HG02571 (cell line): ENCODE measurements around the gene ADAMTS2.

ENCODE experiments used
- ATAC-seq: cut with Tn5 transposase; IDR thresholded peaks from one replicate; pipeline ENCODE4 v1.9.1; 2021; ENCODE audit warnings: mild to moderate bottlenecking, moderate library complexity; ENCODE audit not compliant: unreplicated experiment

Gene ADAMTS2

DNA sequence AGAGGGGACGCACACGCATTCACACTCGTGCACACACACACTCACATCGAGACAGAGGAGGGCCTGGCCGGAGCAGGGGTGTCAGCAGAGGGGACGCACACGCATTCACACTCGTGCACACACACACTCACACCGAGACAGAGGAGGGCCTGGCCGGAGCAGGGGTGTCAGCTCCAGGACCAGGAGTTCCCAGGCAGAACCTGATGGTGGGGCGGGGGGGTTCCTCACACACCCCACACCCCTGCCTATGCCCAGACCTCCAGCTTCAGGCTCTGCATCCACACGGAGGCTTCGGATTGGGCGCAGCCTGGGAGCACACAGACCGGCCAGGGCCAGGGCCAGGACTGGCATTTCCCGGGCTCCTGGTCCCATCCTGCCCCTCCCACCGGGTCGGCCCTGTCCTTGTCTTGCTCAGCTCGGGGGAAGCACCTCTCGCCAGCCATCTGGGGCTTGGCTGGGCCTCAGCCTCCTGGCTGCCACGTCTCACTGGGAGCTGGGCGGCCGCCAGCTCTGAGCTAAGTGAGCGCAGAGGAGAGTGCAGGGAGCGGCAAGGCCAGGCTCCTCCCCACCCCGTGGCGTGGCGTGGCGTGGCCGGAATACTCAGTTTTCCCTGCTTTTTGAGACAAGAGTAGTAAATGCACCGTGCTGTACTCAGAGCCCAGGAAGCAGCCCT, 31.3 kb downstream of the ADAMTS2 start:
- no peak for ATAC-seq

DNA sequence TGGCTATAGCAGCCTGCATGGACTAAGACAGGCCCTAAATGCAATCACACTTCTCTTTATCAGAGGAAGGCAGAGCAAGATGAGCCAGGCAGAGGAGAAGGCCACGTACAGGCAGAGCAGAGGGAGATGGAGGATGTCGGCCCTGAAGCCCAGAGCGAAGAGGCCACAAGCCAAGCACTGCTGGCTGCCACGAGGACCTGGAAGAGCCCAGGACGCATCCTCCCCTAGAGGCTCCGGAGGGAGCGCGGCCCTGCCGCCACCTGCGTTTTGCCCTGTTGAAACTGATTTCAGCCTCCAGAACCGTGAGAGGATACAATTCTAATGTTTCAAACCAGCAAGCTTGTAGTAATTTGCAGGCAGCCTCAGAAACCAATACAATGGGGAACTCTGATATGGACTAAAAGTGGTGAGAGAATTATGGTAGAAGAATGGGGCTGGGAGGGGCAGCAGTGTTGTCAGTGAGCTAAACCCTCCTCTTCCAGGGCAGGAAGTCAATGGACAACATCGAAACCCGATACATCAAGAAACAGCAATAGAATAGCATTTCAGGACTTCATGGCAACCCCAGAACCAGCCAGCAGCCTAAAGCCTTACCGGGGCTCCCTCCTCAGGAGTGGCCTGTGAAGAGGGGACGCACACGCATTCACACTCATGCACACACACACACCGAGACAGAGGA, 32.6 kb downstream of the ADAMTS2 start:
- ATAC-seq = no peak

DNA sequence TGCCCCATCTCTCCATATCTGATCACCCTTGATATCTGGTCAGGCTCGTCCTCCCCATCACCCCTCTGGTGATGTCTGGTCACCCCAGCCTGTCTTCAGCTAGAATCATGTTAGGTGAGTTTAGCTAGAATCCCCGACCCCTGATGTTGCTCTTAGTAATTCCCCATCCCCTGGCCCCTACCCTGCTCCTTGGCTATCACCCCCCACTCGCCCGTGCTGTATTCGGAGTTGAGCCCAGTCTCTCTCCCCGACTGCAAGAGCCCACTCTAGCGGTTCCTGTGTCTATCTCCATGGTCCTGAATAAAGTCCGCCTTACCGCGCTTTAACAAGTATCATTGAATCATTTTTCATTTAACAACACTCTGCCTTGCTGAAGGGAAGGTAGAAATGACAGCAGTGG, 33.7 kb downstream of the ADAMTS2 start:
- no peak for ATAC-seq

DNA sequence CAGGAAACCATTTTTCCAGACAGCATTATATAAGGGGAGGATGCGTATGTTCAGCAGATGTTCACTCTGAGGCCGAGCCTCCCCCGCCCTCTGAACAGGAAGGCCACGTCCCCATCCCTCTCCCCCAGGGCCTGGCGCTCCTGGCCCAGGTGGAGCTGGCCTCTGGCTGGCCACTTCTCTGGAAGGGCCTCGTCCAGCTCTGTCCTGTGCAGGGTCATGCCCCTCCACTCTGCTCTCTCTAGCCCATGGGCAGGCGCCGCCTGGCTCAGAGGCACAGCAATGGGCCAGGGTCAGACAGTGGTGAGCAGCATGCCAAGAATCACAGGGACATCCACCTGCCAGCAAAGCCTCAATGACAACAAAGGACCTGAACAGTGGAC, 34.2 kb downstream of the ADAMTS2 start:
- ATAC-seq = no peak

DNA sequence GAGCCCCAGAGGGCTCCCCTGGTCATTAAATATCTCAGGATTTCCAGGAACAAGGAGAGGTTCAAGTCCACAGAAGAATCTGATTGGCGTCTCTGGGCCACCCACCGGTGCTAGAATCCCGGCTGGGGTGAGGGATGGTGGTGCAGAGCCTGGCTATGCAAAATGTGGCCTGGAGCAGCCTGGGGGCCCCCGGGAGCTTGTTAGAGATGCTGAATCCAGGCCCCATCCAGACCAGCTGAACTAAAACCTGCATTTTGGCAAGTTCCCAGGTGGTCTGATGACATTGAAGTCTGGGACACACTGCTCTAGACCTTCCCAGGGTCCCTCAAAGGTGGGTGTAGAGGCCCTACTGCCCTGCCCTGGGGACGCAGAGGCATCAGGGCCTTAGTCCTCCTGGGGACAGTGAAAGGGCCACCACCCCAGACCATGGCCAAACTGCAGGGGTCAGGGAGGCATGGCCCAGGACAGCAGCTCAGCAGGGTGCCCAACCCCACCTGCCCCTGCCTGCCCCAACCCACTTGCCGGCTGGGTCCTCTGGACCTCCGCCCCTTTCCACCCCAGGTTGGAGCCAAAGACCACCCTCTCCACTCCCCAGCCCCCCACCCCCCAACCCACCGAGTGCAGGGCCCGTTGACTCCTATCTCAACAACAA, 34.7 kb downstream of the ADAMTS2 start:
- ATAC-seq = no peak

DNA sequence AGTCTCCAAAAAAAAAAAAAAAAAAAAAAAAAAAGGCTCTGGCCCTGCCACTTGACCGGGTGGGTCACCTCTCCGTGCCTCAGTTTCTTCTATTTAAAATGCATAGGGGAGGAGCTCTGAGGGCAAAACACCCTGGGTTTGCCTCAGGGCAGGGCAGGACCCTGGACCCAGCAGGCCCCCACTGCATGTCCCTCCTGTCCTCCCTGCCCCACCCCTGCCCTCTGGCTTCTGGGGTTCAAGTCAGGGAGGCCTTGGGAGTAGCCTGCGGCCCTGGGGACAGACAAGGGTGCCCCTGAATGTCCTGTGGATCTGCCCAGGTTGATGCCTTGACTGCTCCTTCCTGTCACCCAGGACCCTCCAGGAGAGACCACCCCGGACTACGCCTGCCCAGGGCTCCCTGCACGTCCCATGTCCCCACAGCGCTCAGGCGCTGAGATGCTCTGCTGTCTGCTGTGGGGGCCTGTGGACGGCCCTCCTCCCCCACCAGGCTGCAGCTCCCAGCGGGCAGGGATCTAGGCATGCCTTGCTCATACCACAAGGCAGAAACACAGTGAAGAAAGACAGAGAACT, 35.4 kb downstream of the ADAMTS2 start:
- no peak for ATAC-seq

DNA sequence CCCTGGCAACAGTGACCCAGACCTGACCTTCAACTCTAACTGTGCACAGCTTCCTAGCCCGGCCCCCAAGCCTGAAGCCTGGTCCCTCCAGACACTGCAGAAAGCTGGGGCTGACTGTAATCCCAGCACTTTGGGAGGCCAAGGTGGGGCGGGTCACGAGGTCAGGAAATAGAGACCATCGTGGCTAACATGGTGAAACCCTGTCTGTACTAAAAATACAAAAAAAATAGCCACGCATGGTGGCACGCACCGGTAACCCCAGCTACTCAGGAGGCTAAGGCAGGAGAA, 35.9 kb downstream of the ADAMTS2 start:
- ATAC-seq = no peak

DNA sequence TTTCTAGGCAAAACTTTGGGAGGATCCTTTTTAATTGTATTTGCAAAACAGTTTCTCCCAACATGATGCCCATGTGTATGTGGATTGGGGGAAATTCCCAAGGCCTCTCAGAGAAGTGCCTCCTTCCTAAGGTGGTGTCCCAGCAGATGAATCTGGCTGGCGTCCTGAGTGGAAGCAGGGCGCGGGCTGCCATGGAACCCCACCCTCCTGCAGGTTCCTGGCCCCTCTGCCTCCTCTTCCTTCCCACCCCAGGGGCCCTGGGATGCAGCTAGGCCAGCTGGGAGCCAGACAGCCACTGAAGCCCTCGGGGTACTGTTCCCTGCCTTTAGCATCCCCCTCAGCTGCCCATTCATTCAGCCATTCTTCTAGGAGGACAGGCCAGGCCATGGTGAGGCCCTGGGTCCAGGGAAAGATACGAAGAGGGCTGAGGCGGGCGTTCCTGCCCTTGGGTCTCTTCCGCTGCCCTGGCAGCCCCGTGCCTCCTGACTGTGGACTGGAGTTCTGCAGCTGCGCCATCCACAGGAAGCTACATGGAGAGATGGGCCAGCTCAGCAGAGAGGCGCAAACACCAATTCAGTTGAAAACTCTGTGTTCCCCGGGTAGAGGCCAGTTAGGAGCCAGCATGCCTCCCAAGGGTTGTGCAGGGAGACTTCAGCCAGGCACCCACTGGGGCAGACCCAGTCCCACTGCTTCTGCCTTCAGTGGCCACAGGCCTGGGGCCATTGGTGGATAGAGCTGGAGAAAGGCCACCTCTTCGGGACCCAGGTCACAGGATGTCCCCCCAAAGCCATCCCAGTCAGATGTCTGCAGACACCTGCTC, 36.5 kb downstream of the ADAMTS2 start:
- no peak for ATAC-seq

DNA sequence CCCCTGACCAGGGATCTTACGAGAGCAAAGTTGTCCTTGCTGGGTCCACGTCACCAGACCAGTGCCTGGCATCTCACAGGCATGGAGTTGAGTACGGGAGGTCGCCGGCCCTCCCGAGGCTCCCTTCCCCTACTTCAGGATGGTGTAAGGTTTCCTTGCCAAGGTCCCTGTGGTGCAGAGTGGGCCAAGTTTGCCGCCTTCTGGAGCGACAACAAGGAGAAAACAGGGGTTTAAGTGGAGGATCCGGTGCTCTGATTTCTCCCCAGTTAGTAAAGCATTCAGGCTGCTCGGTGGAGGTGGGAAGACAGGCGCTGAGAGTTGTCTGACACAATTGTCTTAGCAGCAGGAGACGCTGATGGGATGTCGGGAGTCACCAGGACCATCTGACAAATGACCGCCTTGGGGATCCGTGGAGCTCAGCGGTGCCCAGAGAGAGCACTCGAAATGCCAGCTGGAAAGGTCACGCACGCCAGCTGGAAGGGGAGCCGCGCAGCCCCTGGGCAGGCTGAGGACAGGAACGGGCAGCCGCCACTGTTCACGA, 37.3 kb downstream of the ADAMTS2 start:
- no peak for ATAC-seq

DNA sequence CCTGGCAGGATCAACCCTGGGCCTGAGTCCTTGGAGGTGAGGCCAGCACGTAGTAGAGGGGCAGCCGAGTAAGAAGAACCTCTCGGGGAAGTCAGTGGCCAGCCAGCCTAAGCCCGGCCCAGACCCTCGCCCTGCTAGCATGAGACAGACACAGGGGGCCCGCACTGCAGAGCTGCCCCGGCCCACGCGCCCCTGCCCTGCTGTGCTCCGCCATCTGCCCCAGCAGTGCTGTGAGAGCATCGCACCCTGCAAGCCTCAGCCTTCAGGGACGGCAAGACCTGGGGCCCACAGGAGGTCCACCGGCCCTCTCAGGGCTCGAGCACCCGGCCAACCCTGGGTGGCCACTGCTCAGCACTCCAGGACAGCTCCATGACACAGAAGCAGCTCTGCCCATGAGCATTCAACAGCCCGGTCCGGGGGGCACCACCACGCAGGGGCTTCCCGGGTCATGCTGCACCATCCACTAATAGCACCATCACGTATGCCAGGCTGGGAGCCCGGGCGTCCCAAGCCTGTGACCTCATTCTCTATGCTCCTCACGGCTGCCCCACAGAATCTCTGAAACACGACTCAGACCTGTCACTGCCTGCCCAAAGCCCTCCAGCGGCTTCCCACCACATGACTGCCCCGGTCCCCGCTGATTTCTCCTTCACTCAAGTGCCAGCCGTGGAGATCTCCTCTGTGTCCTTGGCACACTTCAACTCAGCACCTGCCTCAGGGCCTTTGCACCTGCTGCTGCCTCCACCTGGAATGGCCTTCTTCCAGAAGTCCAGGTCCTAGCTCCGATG, 38.1 kb downstream of the ADAMTS2 start:
- ATAC-seq = no peak

DNA sequence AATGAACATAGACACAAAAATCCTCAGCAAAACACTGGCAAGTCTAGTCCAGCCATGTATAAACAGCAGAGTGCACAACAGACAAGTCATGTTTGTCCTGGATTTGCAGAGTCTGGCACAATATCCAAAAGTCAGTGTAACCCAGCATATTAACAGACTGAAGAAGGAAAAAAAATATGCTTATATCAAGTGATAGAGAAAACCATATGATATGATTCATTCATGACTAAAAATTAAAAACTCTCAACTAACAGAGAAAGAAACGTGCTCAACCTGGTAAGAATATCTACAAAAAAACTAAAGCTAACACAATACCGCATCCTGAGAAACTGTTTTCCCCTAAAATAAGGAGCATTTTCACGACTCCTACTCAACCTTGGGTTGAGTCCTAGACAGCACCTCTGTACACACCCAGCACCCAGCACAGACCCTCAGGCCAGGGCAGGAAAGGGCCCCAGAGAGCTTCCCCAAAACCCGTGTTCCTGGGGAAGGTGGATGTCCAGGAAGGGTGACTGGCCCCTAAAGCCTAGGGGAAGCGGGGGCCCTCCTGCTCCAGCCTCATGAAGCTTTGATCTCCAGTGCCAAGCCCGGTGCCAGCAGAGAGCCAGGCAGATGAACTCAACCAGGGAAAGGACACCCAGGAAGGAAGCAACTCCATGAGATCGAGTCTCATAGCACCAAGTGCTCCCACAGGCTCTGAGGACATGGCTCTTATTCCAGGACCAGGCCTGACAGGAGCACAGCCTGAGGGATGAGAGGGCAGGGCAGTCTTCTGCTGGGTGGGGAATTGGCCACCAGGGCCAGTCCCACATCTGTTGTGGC, 38.9 kb downstream of the ADAMTS2 start:
- no peak for ATAC-seq

DNA sequence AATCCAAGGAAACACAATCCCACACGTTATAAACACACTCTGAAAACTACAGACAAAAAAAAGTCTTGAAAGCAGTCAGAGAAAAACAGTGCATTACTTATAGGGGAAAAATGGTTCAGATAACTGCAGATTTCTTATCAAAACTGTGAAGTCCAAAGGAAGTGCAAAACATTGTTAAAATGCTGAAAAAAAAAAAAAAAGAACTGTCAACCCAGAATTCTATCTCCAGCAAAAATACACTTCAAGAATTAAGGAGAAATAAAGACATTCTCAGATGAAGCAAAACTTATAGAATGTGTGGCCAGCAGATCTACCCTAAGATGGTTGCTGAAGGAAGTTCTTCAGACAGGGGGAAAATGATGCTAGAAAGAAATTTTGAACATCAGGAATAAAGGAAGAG, 40.4 kb downstream of the ADAMTS2 start:
- ATAC-seq = no peak

DNA sequence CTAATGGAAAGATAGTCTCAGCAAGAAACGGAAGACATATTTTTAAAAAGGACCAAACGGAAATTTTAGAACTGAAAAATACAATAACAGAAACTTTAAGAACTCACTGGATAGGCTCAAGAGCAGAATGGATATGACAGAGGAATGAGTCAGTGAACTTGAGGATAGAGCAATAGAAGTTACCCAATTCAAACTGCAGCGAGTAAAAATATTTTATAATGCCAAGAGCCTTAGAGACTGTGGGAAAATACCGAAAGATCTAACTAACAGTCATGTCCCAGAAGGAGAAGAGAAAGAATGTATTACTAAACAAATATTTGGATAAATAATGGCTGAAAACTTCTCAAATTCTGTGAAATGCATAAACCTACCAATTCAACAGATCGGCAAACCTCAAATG, 40.8 kb downstream of the ADAMTS2 start:
- ATAC-seq = no peak

DNA sequence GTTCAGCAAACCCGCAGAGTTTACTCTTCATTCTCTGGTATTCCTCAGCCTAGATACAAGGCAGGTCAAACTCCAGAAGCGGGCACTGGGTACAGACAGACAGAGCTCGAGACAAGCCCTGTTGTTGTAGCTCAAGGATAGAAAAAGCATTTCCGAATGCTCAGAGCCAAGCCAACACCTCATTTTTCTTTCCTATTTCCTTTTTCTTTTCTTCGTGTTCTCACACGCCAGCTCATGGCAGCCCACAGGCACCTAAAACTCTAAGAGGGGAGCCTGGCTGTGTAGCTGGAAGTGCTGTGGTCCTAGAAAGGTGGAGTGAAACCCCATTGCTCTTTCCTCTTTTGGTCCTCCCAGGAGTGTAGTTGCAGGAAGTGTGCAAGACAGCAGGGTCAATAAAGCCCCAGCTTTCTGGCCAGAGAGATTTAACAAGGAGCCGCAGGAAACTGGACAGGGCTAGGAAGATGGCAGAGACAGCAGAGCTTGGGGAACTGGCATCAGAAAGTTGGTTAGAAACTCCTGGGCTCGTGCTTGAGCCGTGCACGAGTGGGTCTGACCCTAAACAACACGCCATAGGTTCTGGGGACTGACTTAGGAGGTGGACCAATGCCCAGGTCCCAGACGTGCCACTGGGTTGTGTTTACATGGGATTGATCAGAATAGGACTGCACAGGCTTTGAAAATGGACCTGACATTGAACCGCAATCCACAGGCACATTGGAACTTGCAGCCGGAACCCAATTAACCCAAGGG, 41.6 kb downstream of the ADAMTS2 start:
- ATAC-seq = no peak

DNA sequence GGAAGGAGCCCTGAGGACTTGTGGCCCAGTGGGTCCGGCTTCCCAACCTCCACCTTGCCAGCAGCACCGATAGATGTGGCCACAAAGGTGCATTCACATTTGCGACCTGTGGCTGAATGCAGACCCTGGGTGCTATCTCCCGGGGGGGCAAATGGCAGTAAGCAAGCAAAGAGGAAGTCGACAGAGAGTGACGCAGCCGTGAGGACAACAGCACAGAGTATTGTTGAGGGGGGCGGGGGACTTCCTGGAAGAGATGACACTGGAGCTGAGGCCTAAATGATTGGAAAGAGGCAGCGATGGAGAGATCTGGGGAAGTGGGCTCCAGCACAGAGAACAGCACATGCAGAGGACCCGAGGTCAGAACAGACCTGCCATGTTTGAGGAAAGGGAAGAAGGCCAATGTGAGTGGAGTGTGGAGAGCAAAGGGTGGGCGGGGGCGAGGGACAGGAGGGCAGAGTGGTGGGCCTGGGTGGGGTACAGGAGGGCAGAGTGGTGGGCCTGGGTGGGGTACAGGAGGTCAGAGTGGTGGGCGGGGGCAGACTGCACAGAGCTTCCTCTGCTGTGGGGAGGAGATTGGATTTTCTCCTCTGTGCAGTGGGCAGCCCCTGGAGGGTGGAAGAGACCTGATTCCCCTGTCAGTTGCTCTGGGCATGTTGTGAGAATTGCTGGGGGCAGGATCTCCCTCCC, 42.6 kb downstream of the ADAMTS2 start:
- ATAC-seq = no peak

DNA sequence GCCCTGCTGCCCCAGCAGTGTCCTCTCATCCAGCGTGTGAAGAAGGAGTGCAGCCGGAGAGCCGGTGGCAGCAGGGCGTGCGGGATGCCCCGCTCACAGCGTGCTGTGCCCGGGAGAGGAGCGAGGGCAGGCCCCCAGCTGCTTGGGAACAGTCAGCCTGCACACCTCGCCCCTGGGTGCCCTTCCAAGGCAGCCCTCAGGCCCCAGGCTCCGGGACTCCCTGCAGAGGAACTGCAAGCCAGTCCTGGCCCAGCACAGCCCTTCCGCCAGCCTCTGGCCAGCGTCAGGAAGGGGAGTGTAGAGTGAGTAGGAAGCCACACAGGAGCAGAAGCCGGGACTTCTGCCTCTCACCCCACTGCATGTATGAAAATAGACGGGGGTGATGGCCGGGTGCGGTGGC, 43.5 kb downstream of the ADAMTS2 start:
- no peak for ATAC-seq

DNA sequence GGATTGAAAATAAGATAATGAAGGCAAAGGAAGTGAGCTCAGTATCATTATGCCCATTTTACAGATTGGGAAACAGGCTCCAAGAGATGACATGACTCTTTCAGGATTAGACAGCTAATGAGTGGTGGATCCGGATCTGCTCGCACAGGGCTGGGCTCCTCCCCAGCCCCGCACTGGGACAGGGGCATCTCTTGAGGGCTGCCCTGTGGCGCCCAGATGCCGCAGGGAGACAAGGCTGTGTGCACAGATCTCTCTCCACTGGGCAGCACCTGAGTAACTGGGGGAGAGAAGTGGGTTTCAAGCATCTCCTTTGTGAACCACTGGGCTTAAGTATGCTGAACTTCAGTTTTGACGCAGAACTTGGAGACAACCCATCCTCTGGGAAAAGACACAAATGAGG, 43.9 kb downstream of the ADAMTS2 start:
- no peak for ATAC-seq

DNA sequence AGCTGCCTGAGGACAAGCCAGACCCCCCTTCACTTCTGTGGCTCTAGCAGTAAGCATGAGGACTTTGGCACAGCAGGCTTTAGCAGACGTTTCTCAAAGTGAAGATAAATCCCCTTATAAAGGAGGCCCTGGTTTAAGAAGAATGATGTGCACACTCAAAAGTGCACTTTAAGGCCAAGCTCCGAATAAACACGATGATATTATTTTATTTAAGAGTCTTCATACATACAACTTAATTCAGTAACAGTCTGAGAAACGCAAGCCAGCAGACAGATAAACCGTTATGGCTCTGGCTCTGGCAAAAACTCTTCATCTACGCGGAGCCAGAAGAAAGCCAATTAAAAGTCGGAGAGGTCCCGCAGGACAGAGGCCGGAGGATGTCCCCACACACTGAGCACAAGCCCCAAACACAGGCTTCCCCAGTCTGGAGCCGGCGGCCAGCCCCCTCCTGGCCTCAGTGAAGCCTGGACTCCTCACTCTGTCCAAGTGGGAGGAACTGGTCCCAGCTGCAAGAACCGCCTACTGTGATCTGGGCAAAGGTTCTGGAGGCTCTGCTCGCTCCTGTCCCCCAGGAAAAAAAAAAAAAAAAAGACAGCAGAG, 44.6 kb downstream of the ADAMTS2 start:
- ATAC-seq = no peak
